NCI-H1417 (cell line): Measurements from ENCODE around the gene GPRIN2.

ENCODE experiments used
- DNase-seq, 3 experiments: peaks; one replicate each; lab custom pipeline; 2025; lab: John Stamatoyannopoulos, UW

Gene GPRIN2

GRCh38 chr10:46549171-46550075 is 7.0 kb downstream of the GPRIN2 start:
- DNase-seq, result no peak

GRCh38 chr10:46548498-46549090 is 7.9 kb downstream of the GPRIN2 start:
- no peak for DNase-seq

GRCh38 chr10:46547541-46548497 is 8.6 kb downstream of the GPRIN2 start:
- DNase-seq, result no peak

GRCh38 chr10:46546591-46547540 is 9.6 kb downstream of the GPRIN2 start:
- DNase-seq, result no peak

GRCh38 chr10:46545861-46546590 is 10.4 kb downstream of the GPRIN2 start:
- DNase-seq, result no peak

GRCh38 chr10:46544989-46545791 is 11.3 kb downstream of the GPRIN2 start:
- no peak for DNase-seq

- DNase-seq, result no peak
Measured at GRCh38 chr10:46543466-46544377, 12.7 kb downstream of the GPRIN2 start.

GRCh38 chr10:46542567-46543465 is 13.6 kb downstream of the GPRIN2 start:
- no peak for DNase-seq

- DNase-seq, result no peak
Measured at GRCh38 chr10:46541735-46542566, 14.5 kb downstream of the GPRIN2 start.

- DNase-seq, result no peak
Measured at GRCh38 chr10:46541017-46541661, 15.3 kb downstream of the GPRIN2 start.

GRCh38 chr10:46540412-46541016 is 15.9 kb downstream of the GPRIN2 start:
- no peak for DNase-seq

GRCh38 chr10:46539596-46540411 is 16.7 kb downstream of the GPRIN2 start:
- no peak for DNase-seq

GRCh38 chr10:46538717-46539426 is 17.6 kb downstream of the GPRIN2 start:
- DNase-seq, result no peak

- no peak for DNase-seq
Measured at GRCh38 chr10:46538155-46538554, 18.3 kb downstream of the GPRIN2 start.
